H1 (cell line): ENCODE measurements around the gene APOL4. TPM values are rescaled to one million over a fixed set of nuclear protein-coding genes. Genes with fewer than 3 reads are reported as not detected.

Source experiments
- ATF2 ChIP-seq: IDR thresholded peaks from 2 replicates; pipeline ENCODE4 v1.6.1; 2012; ENCODE audit warnings: low read length, inconsistent platforms
- polyA plus RNA-seq, 7 experiments: library from polyadenylated mRNA; depleted of rRNA in 3 of 7; stranded (reverse) in 5 of 7; unstranded in 2 of 7; fragments of >200 nt in 5 of 7; fragments of 200-250 nt in 2 of 7; gene quantifications; 1 replicate in 5 of 7; 2 replicates in 1 of 7; 4 replicates in 1 of 7; pipeline versions ENCODE4 v1.2.1 to v1.2.3, GENCODE V29; 2011 to 2013; ENCODE audit warnings: missing spikeins in 2 of 7, mixed read lengths in 2 of 7
- total RNA-seq: library from RNA; stranded (reverse); fragmentation: NEBNext Ultra II Directional; extraction: Animal tissue kit (Norgen Biotek cat#: 25700); gene quantifications from 2 replicates; pipeline ENCODE4 v1.2.1, GENCODE V29; 2021

Gene APOL4
- total and polyA plus RNA-seq, 2 of the 8 experiments (the other 6 are each of a cell fraction or from before 2014, with no cell fraction given) = 0.02 TPM; not detected in 1

GRCh38 chr22:36247955-36248354 lies 46.3 kb upstream of the APOL4 start (continued):
- no peak for TF ChIP-seq ATF2
